HL-60 (cell line): ENCODE measurements around the gene NPPA.

Source experiments
- CTCF ChIP-seq: IDR thresholded peaks from one replicate; pipeline ENCODE4 v1.5.1; 2011; ENCODE audit warnings: low read length, control low read depth, inconsistent platforms; ENCODE audit not compliant: insufficient read depth
- GABPA ChIP-seq: IDR thresholded peaks from 2 replicates; pipeline ENCODE4 v1.6.1; 2012; ENCODE audit warnings: low read depth
- POLR2AphosphoS5 ChIP-seq: IDR thresholded peaks from 2 replicates; pipeline ENCODE4 v1.6.1; 2012; ENCODE audit warnings: low read depth
- REST ChIP-seq: IDR thresholded peaks from 2 replicates; pipeline ENCODE4 v1.6.1; 2012; ENCODE audit warnings: low read depth; ENCODE audit not compliant: insufficient replicate concordance

GRCh38 chr1:11836955-11837766 lies 10.4 kb downstream of the NPPA start:
- TF ChIP-seq CTCF = no peak
- TF ChIP-seq POLR2AphosphoS5 = no peak
- TF ChIP-seq REST = no peak
- TF ChIP-seq GABPA = no peak
